HG03039 (cell line): ENCODE data around the gene PF4V1.

Experiments used
- ATAC-seq: cut with Tn5 transposase; IDR thresholded peaks from one replicate; pipeline ENCODE4 v1.9.1; 2021; ENCODE audit warnings: mild to moderate bottlenecking, moderate library complexity; ENCODE audit not compliant: unreplicated experiment

The PF4V1 gene

GRCh38 chr4:73844806-73845205 lies 8.3 kb upstream of the PF4V1 start:
- ATAC-seq: no peak

GRCh38 chr4:73847526-73848182 lies 5.4 kb upstream of the PF4V1 start:
- no peak for ATAC-seq

GRCh38 chr4:73848183-73848777 lies 4.8 kb upstream of the PF4V1 start:
- ATAC-seq: no peak

DNA sequence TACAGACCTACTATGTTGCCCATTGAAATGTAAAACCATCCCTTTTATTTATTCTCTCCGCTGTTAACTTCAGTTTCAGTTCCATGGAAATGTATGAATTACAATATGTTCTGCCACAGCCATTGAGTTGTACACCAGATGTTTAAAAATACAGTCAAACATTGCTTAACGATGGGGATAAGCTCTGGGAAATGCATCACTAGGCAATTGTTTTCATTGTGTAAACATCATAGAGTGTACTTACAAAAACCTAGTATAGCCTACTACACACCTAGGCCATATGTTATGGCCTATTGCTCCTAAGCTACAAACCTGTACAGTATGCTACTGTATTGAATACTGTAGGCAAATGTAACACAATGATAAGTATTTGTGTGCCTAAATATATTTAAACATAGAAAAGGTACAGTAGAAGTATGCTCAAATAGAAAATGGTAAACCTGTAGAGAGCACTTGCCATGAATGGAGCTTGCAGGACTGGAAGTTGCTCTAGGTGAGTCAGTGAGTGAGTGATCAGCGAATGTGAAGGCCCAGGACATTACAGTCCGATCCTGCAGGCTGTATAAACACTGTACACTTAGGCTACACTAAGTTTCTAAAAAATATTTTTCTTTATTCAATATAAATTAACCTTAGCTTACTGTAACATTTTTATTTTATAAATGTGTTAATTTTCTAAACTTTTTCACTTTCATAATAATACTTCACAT lies 2.7 kb upstream of the PF4V1 start:
- no peak for ATAC-seq

DNA sequence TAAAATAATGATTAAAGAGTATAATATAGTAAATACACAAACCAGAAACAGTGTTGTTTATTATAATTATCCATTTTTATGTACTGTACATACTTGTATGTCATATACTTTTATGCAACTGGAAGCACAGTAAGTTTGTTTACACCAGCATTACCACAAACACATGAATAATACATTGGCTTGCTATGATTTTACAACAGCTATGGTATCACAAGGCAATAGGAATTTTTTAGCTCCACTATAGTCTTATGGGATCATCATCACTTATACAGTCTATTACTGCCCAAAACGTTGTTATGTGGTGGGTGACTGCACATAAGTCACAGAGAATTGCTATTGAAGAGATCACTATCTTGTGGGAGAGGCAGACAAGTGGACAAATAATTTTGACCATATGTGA lies 1.8 kb upstream of the PF4V1 start:
- no peak for ATAC-seq

DNA sequence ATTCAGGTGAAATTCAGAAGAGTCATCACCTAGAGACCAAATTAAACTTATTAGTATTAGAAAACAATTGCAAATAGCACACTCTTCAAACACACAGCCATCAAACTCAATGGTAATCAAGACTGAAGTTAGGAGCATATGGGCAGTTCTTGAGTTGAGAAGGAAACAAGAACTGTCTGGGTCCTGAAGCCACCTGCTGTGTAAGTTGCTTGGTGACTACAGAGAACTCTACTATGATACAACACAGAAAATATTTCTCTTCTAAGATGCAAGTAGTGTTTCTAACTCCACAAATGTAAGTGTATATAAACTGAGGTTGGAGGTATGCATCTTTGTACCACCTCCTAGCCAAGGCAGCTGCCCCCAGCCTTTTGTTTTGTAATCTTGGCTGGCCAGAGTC lies 325 bp upstream of the PF4V1 start:
- ATAC-seq: no peak

DNA sequence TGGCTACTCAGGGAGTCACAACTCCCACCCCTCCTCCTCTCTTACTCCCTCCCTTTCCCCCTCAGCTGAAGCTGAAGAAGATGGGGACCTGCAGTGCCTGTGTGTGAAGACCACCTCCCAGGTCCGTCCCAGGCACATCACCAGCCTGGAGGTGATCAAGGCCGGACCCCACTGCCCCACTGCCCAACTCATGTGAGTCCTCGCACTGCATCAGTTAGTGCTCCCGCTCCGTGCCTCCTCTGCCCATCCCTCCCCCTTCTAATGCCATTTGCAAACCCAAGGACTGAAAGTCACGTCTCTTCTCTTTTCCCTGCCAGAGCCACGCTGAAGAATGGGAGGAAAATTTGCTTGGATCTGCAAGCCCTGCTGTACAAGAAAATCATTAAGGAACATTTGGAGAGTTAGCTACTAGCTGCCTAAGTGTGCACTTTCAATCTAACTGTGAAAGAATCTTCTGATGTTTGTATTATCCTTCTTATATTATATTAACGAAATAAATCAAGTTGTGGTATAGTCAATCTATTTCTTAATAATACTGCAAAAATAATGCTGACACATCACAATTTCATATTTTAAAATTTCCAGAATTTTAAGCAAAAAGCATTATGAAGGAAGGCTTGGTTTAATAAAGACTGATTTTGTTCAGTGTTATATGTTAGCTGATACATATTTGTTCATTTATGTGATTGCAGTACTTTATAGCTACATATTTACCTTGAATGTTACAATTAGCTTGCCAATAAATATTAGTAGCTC lies 800 bp downstream of the PF4V1 start:
- no peak for ATAC-seq

- ATAC-seq: no peak
Measured at GRCh38 chr4:73855406-73855805, 2.3 kb downstream of the PF4V1 start.

DNA sequence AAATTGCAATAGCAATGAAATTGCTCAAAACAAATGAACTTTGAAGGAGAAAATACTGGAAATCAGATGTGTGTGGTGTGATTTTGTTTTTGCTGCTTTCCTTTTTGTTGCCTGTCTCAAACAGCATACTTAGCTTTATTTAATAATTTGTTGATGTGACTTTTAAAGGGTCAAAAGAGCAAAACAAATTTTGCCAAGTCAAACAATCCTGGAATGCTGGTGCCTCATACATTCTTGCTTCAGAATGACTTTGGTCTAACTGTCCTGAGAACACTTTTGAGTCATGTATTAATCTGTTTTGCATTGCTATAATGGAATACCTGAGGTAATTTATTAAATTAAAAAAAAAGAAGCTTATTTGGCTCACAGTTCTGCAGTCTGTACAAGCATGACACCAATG lies 3.4 kb downstream of the PF4V1 start:
- ATAC-seq: no peak

- ATAC-seq: no peak
Measured at GRCh38 chr4:73859614-73860088, 6.6 kb downstream of the PF4V1 start.

DNA sequence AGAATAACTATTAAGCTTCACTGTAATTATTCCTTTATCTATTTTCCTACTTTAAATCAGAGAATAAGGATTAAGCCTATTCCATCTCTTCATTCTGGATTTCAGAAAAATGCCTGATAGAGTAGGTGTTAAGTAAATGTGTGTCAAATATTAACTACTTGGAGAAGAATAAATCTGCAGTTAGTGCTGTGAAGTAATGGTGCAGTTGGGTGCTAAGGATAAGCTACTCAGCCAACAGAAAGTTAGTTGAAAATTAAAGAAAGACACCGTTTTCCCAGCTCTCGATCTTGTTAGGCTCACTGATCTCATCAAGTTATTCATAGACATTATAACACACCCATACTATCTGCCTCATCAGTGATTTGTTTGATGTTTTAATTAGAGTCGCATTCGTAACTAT lies 7.1 kb downstream of the PF4V1 start:
- no peak for ATAC-seq

DNA sequence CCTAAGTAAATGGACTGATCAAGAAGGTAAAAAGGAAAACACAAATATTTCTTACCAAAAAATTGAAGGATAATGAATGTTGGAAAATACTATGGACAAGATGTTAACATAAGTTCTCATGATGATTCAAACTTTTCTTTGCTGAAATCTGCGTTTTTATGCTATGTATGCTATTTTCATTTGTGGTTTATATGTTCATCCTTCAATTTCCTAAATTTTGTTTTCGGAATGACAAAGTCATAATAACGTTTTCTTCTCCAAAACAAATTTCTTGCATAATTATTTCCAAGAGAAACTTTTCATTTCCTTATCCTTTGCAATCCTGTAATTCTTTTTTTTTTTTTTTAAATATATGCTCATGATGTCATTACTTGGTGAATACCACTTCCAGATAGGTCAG lies 7.8 kb downstream of the PF4V1 start:
- ATAC-seq: no peak

DNA sequence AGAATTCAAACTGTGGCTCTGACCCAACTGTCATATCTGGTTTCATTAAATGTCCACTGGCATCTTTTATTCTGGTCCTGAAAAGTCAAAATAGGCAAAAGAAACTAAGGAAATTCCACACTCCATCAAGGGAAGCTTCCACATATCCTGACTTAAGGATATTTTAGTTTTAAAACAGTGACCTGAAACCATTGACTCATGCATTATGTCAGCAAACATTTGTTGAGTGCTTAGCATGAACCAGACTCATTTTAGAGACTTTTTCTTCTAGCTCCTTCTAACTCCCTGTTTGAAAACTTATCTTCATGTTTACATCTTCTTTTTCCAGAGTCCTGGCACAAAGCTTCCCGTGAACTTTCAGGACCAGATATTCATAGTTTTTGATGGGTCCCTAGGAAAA lies 9.2 kb downstream of the PF4V1 start:
- no peak for ATAC-seq

- no peak for ATAC-seq
Measured at GRCh38 chr4:73864365-73864764, 11.3 kb downstream of the PF4V1 start.

DNA sequence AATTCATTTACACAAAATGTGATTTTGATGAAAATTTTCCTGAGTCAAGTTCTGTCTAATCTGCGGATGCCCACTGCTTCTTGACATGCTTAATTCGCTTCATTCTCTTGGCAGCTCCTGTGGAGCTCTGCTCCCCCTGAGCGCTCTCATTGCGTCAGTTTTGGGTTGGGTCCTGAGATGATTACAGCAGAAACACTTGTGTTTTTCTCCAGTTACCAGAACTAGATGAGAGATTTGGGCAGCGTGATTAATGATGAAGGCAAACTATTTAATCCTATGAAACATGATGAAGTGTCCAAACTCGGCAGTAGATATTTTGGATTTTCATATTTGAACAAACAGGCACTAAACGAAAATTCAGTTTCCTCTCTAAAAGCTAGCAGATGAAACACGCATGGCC lies 11.9 kb downstream of the PF4V1 start:
- no peak for ATAC-seq

DNA sequence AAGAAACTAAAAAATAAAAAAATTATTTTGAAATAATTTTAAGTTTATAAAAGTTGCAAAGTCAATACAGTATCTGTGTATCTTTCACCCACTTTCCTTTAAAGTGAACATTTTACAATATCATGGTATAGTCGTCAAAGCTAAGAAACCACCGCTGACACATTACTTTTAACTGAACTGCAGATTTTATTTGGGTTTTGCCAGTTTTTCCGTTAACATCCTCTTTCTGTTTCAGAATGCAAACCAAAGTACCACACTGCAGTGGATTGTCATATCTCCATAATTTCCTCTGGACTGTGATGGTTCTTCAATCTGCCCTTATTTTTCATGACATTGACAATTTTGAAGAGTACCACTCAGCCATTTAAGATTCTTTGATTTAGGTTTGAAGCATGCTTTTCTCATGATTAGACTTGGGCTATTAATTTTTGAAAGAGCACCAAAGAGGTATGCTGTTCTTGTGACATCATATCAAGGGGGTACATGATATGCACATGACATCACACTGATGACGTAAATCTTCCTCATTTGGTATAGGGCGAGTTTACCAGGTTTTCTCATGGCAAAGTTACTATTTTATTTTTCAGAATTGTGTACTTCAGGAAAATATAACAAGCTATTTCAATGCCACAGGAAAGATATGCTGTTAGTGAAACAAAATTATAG lies 12.5 kb downstream of the PF4V1 start:
- no peak for ATAC-seq

- ATAC-seq: no peak
Measured at GRCh38 chr4:73866246-73866645, 13.2 kb downstream of the PF4V1 start.

DNA sequence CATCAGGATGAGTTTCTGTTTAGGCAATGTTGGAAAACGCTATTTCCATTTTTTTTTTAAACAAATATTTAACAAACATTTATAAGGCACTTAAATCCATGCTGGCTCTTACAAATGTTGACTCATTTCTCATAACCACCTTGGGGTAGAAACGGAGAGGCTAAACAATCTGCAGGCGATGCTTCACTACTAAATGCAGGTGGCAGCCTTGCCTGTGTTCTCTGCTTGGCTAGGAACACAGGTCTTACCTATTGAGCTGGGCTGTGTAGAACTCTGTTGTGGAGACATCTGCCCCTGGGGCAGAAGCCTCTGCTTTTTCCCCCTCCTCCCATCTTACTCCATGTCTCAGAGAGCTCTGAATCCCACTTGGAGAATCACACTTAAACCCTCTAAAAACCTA lies 14.7 kb downstream of the PF4V1 start:
- ATAC-seq: no peak

DNA sequence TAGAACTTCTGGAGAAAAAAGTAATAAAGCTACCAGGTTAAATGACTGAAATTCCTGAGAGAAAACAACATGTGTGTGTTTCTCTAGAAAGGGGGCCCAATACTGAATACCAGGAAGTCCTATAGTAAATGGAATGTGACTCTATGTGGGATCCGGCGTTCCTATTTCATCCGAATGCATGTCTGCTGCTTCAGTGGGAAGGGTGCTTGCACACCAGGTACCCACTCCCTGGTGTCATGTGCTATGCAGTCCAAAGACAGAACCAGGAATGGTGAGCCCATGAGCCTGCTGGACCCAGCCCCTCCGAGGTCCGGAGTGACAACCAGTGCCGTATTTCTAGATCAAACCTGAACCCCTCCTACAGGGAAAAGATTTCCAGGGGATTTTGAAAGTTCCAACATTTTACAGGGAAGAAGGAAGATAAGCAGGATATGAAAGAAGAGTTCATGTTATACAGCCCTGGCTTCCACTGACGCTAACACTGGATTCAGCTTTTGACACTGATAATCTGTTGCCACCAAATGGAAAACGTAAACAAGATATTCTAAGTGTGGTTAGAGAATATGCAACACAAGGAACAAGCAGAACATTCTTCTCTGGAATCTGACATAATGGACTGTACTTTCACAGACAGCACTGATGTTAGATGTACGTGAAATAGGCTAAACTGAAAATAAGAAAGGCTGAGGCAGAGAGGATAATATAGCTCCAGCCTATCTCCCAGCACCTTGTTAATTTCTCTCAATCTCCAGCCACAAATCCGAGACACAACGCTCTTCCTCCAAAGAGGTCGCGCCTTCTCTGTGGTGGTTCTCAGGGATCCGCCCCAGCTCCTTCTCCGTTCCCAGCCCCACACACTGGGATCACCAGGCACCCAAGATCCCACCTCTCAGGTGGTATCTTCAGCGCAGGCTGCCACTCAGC lies 15.4 kb downstream of the PF4V1 start:
- no peak for ATAC-seq
